Gastrocnemius medialis (tissue), 4 donors: ENCODE measurements around the gene PHKG2.

Experiments
- POLR2A ChIP-seq, 2 donors: fragments of 450-650 bp; IDR thresholded peaks; one replicate each; pipeline ENCODE4 v1.6.1; 2017; ENCODE audit warnings: antibody characterized with exemption in 2 of 2, mild to moderate bottlenecking in 2 of 2, moderate library complexity in 2 of 2
- TF ChIP-seq, protein P1 (sequence below), 5 experiments: fragments of 450-650 bp in 3 of 5; fragments of 200-600 bp in 2 of 5; sonication (generic) in 2 of 5; IDR thresholded peaks in 4 of 5; conservative IDR thresholded peaks in 1 of 5; 1 replicate in 4 of 5; 2 replicates in 1 of 5; pipeline ENCODE4 v1.5.1; 2016 to 2019; ENCODE audit warnings: antibody characterized with exemption in 5 of 5, mild to moderate bottlenecking in 3 of 5, moderate library complexity in 3 of 5

DNA sequence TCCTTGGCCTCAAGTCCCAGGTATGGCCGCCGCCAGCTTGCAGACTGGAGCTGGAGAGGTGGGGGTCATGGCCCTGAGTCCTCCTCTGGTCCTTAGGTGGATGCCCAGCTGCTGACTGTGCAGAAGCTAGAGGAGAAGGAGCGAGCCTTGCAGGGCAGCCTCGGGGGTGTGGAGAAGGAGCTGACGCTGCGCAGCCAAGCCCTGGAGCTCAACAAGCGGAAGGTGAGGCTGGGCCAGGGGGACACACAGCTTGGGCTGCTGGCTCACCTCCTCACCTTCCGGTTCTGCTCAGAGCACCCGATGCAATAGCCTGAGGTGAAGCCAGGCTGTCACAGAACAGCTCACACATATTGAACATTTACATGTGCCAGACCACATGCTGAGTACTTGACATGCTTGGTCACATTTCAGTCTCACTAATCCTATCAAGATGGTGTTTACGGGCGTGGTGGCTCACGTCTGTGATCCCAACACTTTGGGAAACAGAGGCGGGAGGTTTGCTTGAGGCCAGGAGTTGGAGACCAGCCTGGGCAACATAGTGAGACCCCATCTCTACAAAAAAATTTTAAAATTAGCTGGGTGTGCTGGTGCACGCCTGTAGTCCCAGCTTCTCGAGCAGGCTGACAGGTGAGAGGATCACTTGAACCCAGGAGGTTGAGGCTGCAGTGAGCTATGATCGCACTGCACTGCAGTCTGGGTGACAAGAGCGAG is 21.3 kb downstream of the PHKG2 start:
- TF ChIP-seq, protein P1, sequence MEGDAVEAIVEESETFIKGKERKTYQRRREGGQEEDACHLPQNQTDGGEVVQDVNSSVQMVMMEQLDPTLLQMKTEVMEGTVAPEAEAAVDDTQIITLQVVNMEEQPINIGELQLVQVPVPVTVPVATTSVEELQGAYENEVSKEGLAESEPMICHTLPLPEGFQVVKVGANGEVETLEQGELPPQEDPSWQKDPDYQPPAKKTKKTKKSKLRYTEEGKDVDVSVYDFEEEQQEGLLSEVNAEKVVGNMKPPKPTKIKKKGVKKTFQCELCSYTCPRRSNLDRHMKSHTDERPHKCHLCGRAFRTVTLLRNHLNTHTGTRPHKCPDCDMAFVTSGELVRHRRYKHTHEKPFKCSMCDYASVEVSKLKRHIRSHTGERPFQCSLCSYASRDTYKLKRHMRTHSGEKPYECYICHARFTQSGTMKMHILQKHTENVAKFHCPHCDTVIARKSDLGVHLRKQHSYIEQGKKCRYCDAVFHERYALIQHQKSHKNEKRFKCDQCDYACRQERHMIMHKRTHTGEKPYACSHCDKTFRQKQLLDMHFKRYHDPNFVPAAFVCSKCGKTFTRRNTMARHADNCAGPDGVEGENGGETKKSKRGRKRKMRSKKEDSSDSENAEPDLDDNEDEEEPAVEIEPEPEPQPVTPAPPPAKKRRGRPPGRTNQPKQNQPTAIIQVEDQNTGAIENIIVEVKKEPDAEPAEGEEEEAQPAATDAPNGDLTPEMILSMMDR (IDR thresholded peaks at IDR 0.05 in 4 of 5, conservative IDR thresholded peaks at IDR 0.05 in 1 of 5), result no peak
- TF ChIP-seq POLR2A (IDR thresholded peaks at IDR 0.05), result no peak
